ENCODE data around the gene DCTN2. TPM values are rescaled to one million over a fixed set of nuclear protein-coding genes. Genes with fewer than 3 reads are reported as not detected.

Gene DCTN2
- total RNA-seq, 1 donor from 2014 or later = 107 TPM

- no peak for FAIRE-seq
- no peaks in the 10 kb centered on the region for H3K36me3 ChIP-seq (ENCODE audit: insufficient read depth, low read length)
These were observed 29.7 kb upstream of the DCTN2 start for GRCh38 chr12:57576613-57577160.

DNA sequence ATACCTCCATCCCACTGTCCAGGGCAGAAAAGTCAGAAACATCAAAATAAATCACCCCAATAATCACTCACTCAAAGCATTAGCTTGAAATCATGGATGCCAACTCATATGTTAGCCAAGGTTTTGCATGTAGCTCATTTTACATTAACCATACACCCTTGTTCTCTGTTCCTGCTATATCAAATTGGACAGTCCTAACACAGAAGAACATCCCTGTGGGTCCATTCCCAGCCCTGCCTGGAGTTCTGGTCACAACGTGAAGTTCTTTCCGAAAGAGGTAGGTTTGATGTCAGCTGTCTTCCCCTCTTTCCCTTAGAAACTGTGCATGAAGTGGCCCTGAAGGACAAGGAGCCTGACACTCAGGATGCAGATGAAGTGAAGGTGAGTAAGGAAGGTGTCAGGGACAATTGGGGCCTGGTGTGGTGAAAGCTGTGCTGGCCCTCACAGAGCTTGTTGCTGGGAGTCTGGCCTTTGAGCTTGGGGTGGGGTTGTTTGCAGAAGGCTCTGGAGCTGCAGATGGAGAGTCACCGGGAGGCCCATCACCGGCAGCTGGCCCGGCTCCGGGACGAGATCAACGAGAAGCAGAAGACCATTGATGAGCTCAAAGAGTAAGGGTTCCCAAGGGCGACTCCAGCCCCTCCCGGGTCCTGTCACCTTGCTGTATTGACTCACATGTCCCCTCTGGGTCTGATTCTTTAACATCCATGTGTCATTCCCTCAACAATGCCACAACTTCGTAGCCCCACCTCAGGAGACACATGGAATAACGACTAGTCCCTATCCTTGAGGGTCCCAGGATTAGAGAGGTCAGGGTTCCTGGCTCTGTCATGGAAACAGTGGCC lies 29.0 kb upstream of the DCTN2 start:
- Histone ChIP-seq H3K36me3 (ENCODE audit: insufficient read depth, low read length) (no peaks in the 10 kb centered on the region), H3K79me2 (ENCODE audit: insufficient read depth, low read length) (no peaks in the 10 kb centered on the region), H3K9me3 (ENCODE audit: insufficient read depth, low read depth, low read length) (no peaks in the 10 kb centered on the region), H3K4me1 (ENCODE audit: insufficient read depth, low read length) (no peaks in the 10 kb centered on the region), H4K20me1 (ENCODE audit: insufficient read depth, low read length) (no peaks in the 10 kb centered on the region), H2AFZ (ENCODE audit: low read depth, low read length) (no peak overlapping the region), H3K27me3 (ENCODE audit: insufficient read depth, low read length) (no peaks in the 10 kb centered on the region), H3K9ac (ENCODE audit: low read length) (no peak overlapping the region), H3K27ac (ENCODE audit: low read depth, low read length) (no peak overlapping the region), H3K4me3 (ENCODE audit: insufficient read depth, low read depth, low read length) (no peak overlapping the region), H3K4me2 (ENCODE audit: low read length) (no peak overlapping the region)
- peaks cover 3% of the 10 kb centered on the region for H3K27me3 Mint-ChIP-seq (ENCODE audit: low read depth, unreplicated experiment)
- peaks cover 11% of the 10 kb centered on the region for H3K9me3 Mint-ChIP-seq (ENCODE audit: unreplicated experiment)
- peaks cover 11% of the 10 kb centered on the region for H3K4me1 Mint-ChIP-seq (ENCODE audit: low read depth, unreplicated experiment)
- peaks cover 53% of the 10 kb centered on the region for H3K36me3 Mint-ChIP-seq (ENCODE audit: low read depth, unreplicated experiment)
- DNase-seq (ENCODE audit: low read depth) (no peak), FAIRE-seq (no peak)
- H3K4me3 Mint-ChIP-seq (ENCODE audit: unreplicated experiment) = no peak overlapping the region
- H3K27ac Mint-ChIP-seq (ENCODE audit: unreplicated experiment) = no peak overlapping the region
- TF ChIP-seq EZH2 (IDR thresholded peaks at IDR 0.05; ENCODE audit: insufficient read depth, low read length) (no peak), CTCF (IDR thresholded peaks at IDR 0.05; ENCODE audit: insufficient read depth, low read depth, low read length) (no peak)

More at GRCh38 chr12:57576613-57577160, 29.7 kb upstream of the DCTN2 start:
- peaks cover 11% of the 10 kb centered on the region for H3K4me1 Mint-ChIP-seq (ENCODE audit: low read depth, unreplicated experiment)
- no peak overlapping the region for H3K9ac ChIP-seq (ENCODE audit: low read length)
- no peaks in the 10 kb centered on the region for H3K9me3 ChIP-seq (ENCODE audit: insufficient read depth, low read depth, low read length)
- H3K4me2 ChIP-seq (ENCODE audit: low read length) = no peak overlapping the region
- no peaks in the 10 kb centered on the region for H4K20me1 ChIP-seq (ENCODE audit: insufficient read depth, low read length)
- no peak overlapping the region for H3K4me3 Mint-ChIP-seq (ENCODE audit: unreplicated experiment)
- H2AFZ ChIP-seq (ENCODE audit: low read depth, low read length) = no peak overlapping the region
- no peaks in the 10 kb centered on the region for H3K27me3 ChIP-seq (ENCODE audit: insufficient read depth, low read length)
- no peaks in the 10 kb centered on the region for H3K79me2 ChIP-seq (ENCODE audit: insufficient read depth, low read length)
- TF ChIP-seq CTCF (IDR thresholded peaks at IDR 0.05; ENCODE audit: insufficient read depth, low read depth, low read length) (no peak), EZH2 (IDR thresholded peaks at IDR 0.05; ENCODE audit: insufficient read depth, low read length) (no peak)
- H3K27ac ChIP-seq (ENCODE audit: low read depth, low read length) = no peak overlapping the region
- DNase-seq (ENCODE audit: low read depth) = no peak
- H3K9me3 Mint-ChIP-seq (ENCODE audit: unreplicated experiment) = peaks cover 11% of the 10 kb centered on the region
- no peaks in the 10 kb centered on the region for H3K4me1 ChIP-seq (ENCODE audit: insufficient read depth, low read length)
- peaks cover 3% of the 10 kb centered on the region for H3K27me3 Mint-ChIP-seq (ENCODE audit: low read depth, unreplicated experiment)
- H3K27ac Mint-ChIP-seq (ENCODE audit: unreplicated experiment) = no peak overlapping the region
- H3K4me3 ChIP-seq (ENCODE audit: insufficient read depth, low read depth, low read length) = no peak overlapping the region
- H3K36me3 Mint-ChIP-seq (ENCODE audit: low read depth, unreplicated experiment) = peaks cover 51% of the 10 kb centered on the region

DNA sequence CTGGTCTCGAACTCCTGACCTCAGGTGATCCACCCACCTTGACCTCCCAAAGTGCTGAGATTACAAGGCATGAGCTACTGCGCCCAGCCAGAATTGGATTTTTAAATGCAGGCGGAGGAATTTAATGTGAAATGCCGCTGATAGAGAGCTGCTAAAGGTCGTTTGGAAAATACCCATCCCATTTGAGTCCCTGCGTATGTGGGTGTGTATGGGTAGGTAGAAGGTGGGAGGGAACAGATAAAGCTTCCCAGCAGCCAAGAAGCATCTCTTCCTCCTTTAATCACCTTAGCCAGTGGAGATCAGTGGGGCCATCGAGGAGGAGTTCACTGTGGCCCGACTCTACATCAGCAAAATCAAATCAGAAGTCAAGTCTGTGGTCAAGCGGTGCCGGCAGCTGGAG lies 27.8 kb upstream of the DCTN2 start:
- no peak overlapping the region for H3K4me3 Mint-ChIP-seq (ENCODE audit: unreplicated experiment)
- Histone ChIP-seq H3K4me1 (ENCODE audit: insufficient read depth, low read length) (no peaks in the 10 kb centered on the region), H3K27ac (ENCODE audit: low read depth, low read length) (no peak overlapping the region), H2AFZ (ENCODE audit: low read depth, low read length) (no peak overlapping the region), H3K36me3 (ENCODE audit: insufficient read depth, low read length) (no peaks in the 10 kb centered on the region), H3K4me3 (ENCODE audit: insufficient read depth, low read depth, low read length) (no peak overlapping the region), H3K9ac (ENCODE audit: low read length) (no peak overlapping the region), H3K27me3 (ENCODE audit: insufficient read depth, low read length) (no peaks in the 10 kb centered on the region), H3K79me2 (ENCODE audit: insufficient read depth, low read length) (no peaks in the 10 kb centered on the region), H3K4me2 (ENCODE audit: low read length) (no peak overlapping the region), H4K20me1 (ENCODE audit: insufficient read depth, low read length) (no peaks in the 10 kb centered on the region), H3K9me3 (ENCODE audit: insufficient read depth, low read depth, low read length) (no peaks in the 10 kb centered on the region)
- peaks cover 11% of the 10 kb centered on the region for H3K4me1 Mint-ChIP-seq (ENCODE audit: low read depth, unreplicated experiment)
- peaks cover 3% of the 10 kb centered on the region for H3K27me3 Mint-ChIP-seq (ENCODE audit: low read depth, unreplicated experiment)
- TF ChIP-seq CTCF (IDR thresholded peaks at IDR 0.05; ENCODE audit: insufficient read depth, low read depth, low read length) (no peak), EZH2 (IDR thresholded peaks at IDR 0.05; ENCODE audit: insufficient read depth, low read length) (no peak)
- no peak overlapping the region for H3K27ac Mint-ChIP-seq (ENCODE audit: unreplicated experiment)
- FAIRE-seq (no peak), DNase-seq (ENCODE audit: low read depth) (no peak)
- peaks cover 51% of the 10 kb centered on the region for H3K36me3 Mint-ChIP-seq (ENCODE audit: low read depth, unreplicated experiment)
- H3K9me3 Mint-ChIP-seq (ENCODE audit: unreplicated experiment) = peaks cover 11% of the 10 kb centered on the region

Data from astrocyte (in vitro differentiated cells and primary cell).